ENCODE results near the gene NET1.
"Not testable (repeated sequence)": the region's sequence is repeated elsewhere in the genome, so short reads cannot be mapped to it uniquely, and the experiment has no call there.

The NET1 gene

GRCh38 chr10:5469353-5470061 is 57.1 kb downstream of the NET1 start:
- Histone ChIP-seq H3K36me3 (replicated peaks) (no peaks in the 10 kb centered on the region), H3K4me3 (ENCODE audit: low read depth, low read length) (no peak overlapping the region), H3K27ac (no peak overlapping the region), H3K27me3 (replicated peaks) (no peaks in the 10 kb centered on the region)
- no peak for TF ChIP-seq CTCF (IDR thresholded peaks at IDR 0.05; ENCODE audit: low read depth, low read length, missing control alignments)
- in situ Hi-C loops (cut with HindIII; ENCODE audit: low pct_ligation_motif_present, low sequenced_read_pairs), result no loop called here
- no peak for DNase-seq

GRCh38 chr10:5470062-5470751 is 57.9 kb downstream of the NET1 start:
- Histone ChIP-seq H3K27me3 (replicated peaks) (no peaks in the 10 kb centered on the region), H3K36me3 (replicated peaks) (no peaks in the 10 kb centered on the region), H3K27ac (no peak overlapping the region), H3K4me3 (ENCODE audit: low read depth, low read length) (no peak overlapping the region)
- TF ChIP-seq CTCF (IDR thresholded peaks at IDR 0.05; ENCODE audit: low read depth, low read length, missing control alignments), result no peak
- in situ Hi-C loops (cut with HindIII; ENCODE audit: low pct_ligation_motif_present, low sequenced_read_pairs), result no loop called here
- DNase-seq, result no peak

GRCh38 chr10:5474642-5475041 is 62.3 kb downstream of the NET1 start:
- H3K27me3 ChIP-seq (replicated peaks); H3K36me3 ChIP-seq (replicated peaks); H3K4me3 ChIP-seq (ENCODE audit: low read depth, low read length); DNase-seq; in situ Hi-C loops (cut with HindIII; ENCODE audit: low pct_ligation_motif_present, low sequenced_read_pairs); H3K27ac ChIP-seq: not testable (repeated sequence)

- DNase-seq; H3K27ac ChIP-seq; H3K27me3 ChIP-seq (replicated peaks); H3K36me3 ChIP-seq (replicated peaks); in situ Hi-C loops (cut with HindIII; ENCODE audit: low pct_ligation_motif_present, low sequenced_read_pairs); H3K4me3 ChIP-seq (ENCODE audit: low read depth, low read length): not testable (repeated sequence)
Observed at GRCh38 chr10:5475088-5475487, 62.7 kb downstream of the NET1 start.

- H3K27me3 ChIP-seq (replicated peaks); H3K27ac ChIP-seq; H3K36me3 ChIP-seq (replicated peaks); in situ Hi-C loops (cut with HindIII; ENCODE audit: low pct_ligation_motif_present, low sequenced_read_pairs); H3K4me3 ChIP-seq (ENCODE audit: low read depth, low read length); DNase-seq: not testable (repeated sequence)
Observed at GRCh38 chr10:5475974-5476807, 63.8 kb downstream of the NET1 start.

GRCh38 chr10:5476918-5477525 is 64.7 kb downstream of the NET1 start:
- Histone ChIP-seq H3K27ac (no peak overlapping the region), H3K36me3 (replicated peaks) (no peaks in the 10 kb centered on the region), H3K4me3 (ENCODE audit: low read depth, low read length) (no peak overlapping the region), H3K27me3 (replicated peaks) (no peaks in the 10 kb centered on the region)
- no peak for TF ChIP-seq CTCF (IDR thresholded peaks at IDR 0.05; ENCODE audit: low read depth, low read length, missing control alignments)
- in situ Hi-C loops (cut with HindIII; ENCODE audit: low pct_ligation_motif_present, low sequenced_read_pairs), result no loop called here
- DNase-seq, result no peak
